AG09309 (cell line): Measurements from ENCODE around the gene TMEM175.
"Not testable (repeated sequence)": the region's sequence is repeated elsewhere in the genome, so short reads cannot be mapped to it uniquely, and the experiment has no call there.

Source experiments
- DNase-seq: peaks from one replicate; pipeline ENCODE4 v3.0.0-alpha.2; 2010; ENCODE audit warnings: low read depth
- H3K4me3 ChIP-seq: 2 replicates; pipeline ENCODE4 v1.5.1; 2011; ENCODE audit warnings: mild to moderate bottlenecking, low read depth, low read length, moderate library complexity; ENCODE audit not compliant: control insufficient read depth
- CTCF ChIP-seq: IDR thresholded peaks from 2 replicates; pipeline ENCODE4 v1.5.1; 2011; ENCODE audit warnings: mild to moderate bottlenecking, low read depth, low read length, inconsistent platforms; ENCODE audit not compliant: insufficient read depth, control insufficient read depth; ENCODE audit errors: missing control alignments

The TMEM175 gene

GRCh38 chr4:997375-998071, 65.3 kb downstream of the TMEM175 start:
- no peak overlapping the region; the same call in none of the 2 replicates for H3K4me3 ChIP-seq
- TF ChIP-seq CTCF = no peak
- DNase-seq = no peak

GRCh38 chr4:998096-998691, 65.9 kb downstream of the TMEM175 start:
- no peak for DNase-seq
- no peak for TF ChIP-seq CTCF
- no peak overlapping the region for H3K4me3 ChIP-seq

GRCh38 chr4:999240-999863, 67.1 kb downstream of the TMEM175 start:
- H3K4me3 ChIP-seq, DNase-seq: not testable (repeated sequence)

GRCh38 chr4:999882-1000425, 67.7 kb downstream of the TMEM175 start:
- no peak overlapping the region for H3K4me3 ChIP-seq
- no peak for DNase-seq

GRCh38 chr4:1000686-1001260, 68.5 kb downstream of the TMEM175 start:
- TF ChIP-seq CTCF = no peak
- no peak for DNase-seq
- no peak overlapping the region for H3K4me3 ChIP-seq

More at GRCh38 chr4:999882-1000425, 67.7 kb downstream of the TMEM175 start:
- no peak for TF ChIP-seq CTCF

GRCh38 chr4:1001561-1002130, 69.4 kb downstream of the TMEM175 start:
- no peak for DNase-seq
- H3K4me3 ChIP-seq = no peak overlapping the region
- no peak for TF ChIP-seq CTCF
